NCI-H524 (cell line): Measurements from ENCODE around the gene IL31RA.

Experiments used
- DNase-seq, 2 experiments: peaks; one replicate each; lab custom pipeline; 2025; lab: John Stamatoyannopoulos, UW

Gene IL31RA

DNA sequence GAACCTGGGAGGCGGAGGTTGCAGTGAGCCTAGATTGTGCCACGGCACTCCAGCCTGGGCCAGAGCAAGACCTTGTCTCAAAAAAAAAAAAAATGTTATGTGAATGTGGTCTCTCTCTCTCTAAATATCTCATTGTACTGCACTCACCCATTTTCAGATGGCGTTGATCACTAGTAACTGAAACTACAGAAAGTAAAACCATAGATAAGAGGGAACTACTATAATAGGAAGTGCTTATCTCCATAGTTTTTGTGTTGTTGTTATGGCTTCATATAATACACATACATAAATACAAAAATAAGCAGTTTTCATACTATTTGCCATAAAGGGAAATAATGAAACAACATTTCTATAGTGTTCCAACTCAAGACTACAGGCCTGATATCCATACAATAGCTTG is 9.1 kb downstream of the IL31RA start:
- DNase-seq = no peak

DNA sequence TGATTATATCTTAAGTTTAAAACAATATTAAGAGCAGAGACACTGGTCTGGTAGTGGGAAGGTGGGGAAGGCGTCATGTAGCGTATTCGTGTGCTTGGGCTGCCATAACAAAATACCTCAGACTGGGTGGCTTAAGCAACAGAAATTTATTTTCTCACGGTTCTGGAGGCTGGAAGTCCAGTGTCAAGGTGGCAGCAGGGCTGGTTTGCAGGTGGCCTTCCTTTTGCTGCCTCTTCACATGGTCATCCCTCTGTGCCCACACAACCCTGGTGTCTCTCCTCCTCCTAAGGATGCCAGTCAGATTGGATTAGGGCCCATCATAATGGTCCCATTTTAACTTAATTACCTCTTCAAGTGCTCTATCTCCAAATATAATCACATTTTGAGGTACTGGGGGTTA is 9.6 kb downstream of the IL31RA start:
- DNase-seq = no peak

DNA sequence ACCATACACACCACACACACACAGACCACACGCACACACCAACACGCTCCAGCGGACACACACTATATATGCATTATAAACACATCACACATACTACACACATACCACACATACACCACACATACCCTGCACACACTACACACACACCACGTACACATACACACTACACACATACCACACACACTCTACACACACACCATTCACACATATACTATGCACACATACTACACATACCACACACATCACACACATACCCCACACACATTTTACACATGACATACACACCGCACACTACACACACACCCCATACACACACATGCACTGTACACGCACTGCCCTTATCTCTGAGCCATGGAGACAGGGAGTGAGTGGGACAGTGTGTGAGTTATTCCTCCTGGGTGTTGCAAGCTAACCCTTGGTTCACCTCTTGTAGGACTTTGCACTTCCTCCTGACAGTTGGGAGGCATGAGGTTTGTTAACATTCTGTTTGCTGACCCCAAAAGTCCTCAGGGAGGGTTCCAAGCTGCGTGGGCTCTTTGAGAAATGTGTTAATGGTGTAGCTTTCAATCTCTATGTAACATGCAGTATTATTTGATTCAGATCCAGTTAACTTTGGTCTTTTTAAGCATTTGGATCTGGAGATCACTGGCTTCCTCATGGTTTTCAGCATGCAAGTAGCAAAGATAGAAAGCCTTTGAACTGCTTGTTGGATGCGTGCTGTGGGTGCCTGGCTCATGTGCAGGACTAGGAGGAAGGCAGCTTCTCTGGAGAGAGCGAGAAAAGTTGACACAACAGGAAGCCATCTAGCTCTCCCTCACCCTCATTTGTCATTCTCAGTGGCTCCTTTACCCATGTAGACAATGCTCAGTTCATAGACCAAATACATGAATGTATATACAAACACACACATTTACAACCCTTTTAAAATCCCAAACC is 13.7 kb downstream of the IL31RA start:
- DNase-seq = no peak

DNA sequence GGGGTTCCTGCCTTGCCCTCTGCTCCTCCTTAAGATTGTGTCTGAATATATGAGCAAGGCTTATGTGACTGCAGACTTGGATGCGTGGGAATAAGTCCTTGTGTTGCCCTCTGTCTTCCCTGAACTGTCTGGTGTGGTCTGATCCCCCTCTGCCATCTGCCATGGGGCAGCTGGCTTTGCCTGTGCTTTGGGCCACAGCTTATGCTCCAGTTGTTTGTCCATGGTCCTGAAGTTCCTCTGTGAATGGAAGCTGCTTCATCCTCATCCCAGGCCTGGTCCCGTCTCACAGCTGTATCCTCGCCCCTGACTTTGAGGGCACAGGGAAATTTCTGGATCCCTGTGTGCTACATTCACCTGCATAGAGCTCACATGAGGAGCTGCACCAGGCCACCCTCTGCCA is 14.7 kb downstream of the IL31RA start:
- peak; percentile 66 to 88 for DNase-seq

DNA sequence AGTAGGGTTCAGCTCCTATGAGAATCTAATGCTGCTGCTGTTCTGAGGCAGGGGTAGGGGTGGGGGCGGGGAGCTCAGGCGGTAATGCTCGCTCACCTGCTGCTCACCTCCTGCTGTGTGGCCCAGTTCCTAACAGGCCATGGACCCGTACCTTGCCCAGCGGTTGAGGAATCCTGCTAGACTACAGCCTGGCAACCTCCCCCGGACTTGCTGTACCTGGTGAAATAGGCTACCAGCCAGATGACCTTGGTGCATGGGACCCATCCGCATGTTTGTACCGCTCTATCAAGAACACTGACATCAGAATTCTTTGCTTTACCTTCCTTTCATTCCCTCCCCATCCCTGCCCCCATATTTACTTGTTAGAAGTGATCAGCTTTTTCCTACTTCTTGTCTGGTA is 15.3 kb downstream of the IL31RA start:
- no peak for DNase-seq

DNA sequence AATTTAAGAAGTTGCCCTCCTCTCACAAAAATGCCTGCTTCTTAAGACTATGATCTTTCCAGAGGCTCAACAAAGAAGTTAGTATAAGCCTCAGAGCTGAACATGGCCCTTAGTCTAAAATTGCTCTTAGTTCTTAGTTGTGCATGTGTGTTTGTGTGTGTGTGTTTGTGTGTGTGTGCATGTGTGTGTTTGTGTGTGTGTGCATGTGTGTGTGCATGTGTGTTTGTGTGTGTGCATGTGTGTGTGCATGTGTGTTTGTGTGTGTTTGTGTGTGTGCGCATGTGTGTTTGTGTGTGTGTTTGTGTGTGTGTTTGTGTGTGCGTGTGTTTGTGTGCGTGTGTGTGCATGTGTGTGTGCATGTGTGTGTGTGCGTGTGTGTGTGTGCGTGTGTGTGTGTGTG is 15.8 kb downstream of the IL31RA start:
- no peak for DNase-seq

DNA sequence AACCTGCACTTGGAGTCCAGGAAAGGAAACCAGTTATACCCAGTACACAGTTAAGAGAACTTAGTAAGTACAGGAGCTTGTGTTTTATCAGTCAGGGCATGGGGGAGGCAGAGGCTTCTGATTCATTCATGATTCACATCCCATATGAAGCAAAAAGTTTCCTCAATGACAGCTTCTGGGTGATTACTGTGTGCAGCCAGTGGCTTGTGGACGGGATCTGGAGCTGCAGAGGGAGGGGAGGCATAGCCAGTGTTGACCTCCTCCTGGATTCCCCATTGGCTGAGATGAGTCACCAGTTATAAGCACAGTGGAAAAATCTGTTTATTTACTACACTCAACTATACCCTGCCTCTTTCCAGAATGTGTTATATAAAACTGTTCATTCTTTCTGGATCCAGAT is 17.7 kb downstream of the IL31RA start:
- no peak for DNase-seq

DNA sequence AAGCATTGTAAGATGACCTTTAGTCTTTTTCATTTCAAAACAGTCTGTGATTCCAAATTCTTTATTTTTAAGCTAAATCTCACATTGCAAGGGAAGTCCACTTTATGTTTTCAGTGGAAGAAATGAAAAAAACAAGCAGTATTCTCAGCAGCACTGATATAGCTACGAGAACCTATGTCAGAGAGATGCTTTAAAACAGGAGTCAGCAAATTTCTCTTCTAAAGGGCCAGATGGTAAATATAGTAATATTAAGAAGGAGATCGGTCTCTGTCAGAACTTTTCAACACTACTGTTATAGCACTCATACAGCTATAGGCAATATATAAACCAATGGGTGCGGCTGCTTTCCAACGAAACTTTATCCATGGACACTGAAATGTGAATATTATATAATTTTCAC is 18.7 kb downstream of the IL31RA start:
- no peak for DNase-seq

DNA sequence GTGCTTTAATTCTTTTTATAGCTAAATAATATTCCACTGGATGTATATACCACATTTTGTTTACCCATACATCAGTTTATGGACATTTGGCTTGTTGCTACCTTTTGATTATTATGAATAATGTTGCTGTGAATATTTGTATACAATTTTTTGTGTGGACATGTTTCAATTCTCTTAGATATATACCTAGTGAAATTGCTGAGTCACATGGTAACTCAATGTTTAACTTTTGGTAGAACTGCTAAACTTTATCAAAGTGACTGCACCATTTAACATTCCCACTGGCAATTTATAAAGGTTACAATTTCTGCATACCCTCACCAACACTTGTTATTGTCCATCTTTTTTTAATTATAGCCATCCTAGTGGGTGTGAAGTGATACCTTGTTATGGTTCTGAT is 22.1 kb downstream of the IL31RA start:
- no peak for DNase-seq

DNA sequence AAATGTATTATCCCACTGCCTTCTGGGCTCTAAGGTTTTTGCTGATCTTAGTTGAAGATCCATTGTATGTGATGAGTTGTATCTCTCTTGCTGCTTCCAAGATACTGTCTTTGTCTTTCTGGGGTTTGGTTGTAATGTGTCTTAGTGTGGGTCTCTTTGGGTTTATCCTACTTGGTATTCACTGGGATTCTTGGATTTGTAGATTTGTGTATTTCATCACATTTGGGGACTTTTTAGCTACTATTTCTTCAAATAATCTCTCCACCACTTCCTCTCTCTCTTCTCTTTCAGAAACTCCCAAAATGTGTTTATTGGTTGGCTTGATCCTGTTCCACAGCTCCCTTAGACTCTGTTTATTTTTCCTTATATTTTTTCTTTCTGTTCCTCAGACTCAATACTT is 26.5 kb downstream of the IL31RA start:
- DNase-seq = no peak

DNA sequence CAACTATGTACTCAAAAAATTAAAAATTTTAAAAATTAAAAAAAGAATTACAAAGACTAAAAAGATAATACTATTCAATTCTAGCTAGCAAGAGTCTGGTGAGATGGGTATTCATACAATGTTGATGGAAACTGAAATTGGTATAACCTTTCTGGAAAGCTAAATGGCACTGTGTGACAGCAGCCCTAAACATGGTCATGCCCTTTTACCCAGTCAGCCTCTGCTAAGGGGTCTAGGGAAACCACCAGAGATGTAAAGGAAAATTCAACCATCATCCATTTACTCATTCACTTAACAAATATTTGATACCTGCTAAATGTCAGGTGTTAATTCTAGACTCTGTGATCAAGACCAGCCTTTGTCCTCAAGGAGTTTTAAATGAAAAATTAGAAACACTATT is 29.3 kb downstream of the IL31RA start:
- DNase-seq = no peak

DNA sequence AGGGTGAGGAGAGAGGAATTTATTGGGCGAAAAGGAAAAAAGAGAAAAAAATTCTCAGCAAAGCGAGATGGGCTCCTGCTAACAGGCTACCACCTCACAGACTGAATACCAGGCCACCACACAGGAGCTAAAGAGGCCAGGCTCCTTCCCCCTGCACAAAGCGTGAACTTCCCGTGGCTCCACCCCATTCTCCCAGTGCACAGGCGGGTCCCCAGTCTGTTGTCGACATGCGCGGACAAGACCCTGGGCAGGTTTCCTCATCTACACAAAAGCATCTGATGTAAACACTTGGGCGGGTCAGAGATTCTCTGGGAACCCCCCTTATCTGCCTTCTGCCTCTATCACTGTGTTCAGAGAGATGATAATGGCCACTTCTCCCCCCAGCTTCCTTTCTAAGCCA is 34.2 kb downstream of the IL31RA start:
- DNase-seq = no peak

DNA sequence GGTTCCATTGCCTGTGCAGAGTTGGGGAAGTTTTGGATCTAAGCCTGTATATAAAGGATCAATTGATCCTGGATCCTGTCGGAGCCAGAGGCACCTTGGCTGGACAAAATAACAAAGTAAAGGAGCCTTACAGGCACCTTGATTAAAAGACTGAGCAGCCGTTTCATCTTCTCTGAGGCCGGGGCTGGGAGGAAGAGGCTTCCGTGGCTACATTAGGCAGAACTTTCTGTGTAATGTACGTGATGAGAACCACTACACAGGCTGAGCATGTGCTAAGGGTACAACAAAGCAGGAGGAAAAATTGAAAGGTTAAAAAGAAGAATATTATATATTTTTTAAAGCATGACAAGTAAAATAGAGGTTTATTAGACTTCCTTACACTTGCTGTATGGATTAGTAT is 37.0 kb downstream of the IL31RA start:
- DNase-seq = no peak

DNA sequence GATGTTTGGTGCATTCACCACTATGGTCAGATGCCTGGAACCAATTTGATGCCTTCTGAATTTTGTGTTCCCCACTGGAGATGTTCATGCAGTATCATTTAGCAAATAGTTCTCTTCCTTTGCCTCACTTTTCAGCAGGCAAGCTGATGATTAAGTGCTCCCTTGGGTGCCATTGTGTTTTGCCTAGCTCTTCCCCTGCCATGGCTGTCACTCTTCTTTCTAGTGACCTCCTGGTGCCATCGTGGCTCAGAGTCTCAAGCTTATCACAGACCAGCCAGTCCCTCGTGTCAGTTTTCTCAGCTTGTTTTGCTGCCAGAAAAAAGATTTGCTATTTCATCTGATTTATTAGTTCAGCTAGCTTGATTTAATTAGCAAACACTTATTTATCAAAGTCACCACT is 41.3 kb downstream of the IL31RA start:
- DNase-seq = no peak

DNA sequence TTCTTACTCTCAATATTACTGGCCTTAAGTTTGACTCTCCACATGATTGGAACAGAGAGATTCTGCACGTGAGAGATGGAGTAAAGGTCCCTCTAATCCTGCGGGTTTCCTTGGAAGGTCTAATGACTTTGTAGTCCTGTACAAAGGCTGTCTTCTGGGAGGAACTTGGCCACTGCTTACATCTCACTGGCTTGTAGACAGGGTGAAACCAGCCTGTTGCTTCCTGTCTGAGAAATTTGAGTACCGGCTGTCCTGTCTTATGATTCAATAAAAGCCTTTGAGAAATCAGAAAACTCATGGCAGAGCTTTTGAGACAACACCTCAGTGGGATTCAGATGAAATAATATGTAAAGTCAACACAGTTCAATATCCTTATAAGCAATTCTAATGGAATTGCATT is 43.0 kb downstream of the IL31RA start:
- DNase-seq = no peak

DNA sequence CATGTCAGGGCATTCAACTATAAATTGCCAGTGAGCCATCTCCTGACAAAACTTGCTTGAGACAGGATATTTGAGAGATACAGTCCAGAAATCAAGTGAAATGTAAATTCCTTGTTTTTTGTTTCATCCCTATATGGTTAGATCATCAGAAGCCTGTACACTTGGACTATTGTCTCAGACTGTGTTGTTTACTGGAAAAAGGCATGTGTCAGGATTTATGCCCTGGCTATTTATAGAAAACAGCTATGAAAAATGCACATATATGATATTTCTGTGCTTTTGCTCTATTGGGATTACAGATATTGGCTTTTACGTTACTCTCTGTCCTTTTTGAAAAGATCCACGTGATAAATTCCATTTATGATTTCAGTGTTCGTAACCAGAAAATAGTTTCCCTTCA is 44.2 kb downstream of the IL31RA start:
- DNase-seq = no peak

DNA sequence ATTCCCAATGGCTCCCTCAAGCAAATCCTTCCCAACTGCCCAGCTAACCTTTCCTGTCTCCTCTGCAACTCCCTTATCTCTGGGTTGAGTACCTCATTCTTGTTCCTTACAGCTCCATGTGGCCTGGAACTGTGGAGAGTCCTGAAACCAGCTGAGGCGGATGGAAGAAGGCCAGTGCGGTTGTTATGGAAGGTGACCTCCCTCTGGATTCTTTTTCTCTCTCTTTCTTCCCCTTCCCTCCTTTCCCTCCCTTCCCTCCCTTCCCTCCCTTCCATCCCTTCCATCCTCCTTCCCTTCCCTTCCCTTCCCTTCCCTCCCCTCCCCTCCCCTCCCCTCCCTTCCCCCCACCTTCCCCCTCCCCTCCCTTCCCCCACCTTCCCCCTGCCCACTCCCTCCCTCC is 45.1 kb downstream of the IL31RA start:
- DNase-seq = no peak

DNA sequence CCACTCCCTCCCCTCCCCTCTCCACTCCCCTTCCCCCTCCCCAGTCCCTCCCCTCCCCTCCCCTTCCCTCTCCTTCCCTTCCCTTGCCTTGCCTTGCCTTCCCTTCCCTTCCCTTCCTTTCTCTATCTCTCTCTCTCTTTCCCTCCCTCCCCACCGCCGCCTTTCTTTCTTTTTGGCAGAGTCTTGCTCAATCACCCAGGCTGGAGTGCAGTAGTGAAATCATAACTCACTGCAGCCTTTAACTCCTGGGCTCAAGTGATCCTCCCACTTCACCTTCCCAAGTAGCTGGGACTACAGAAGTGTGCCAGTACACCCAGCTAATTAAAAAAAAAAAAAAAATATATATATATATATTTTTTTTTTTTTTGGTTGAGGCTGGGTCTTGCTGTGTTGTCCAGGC is 45.5 kb downstream of the IL31RA start:
- DNase-seq = no peak

DNA sequence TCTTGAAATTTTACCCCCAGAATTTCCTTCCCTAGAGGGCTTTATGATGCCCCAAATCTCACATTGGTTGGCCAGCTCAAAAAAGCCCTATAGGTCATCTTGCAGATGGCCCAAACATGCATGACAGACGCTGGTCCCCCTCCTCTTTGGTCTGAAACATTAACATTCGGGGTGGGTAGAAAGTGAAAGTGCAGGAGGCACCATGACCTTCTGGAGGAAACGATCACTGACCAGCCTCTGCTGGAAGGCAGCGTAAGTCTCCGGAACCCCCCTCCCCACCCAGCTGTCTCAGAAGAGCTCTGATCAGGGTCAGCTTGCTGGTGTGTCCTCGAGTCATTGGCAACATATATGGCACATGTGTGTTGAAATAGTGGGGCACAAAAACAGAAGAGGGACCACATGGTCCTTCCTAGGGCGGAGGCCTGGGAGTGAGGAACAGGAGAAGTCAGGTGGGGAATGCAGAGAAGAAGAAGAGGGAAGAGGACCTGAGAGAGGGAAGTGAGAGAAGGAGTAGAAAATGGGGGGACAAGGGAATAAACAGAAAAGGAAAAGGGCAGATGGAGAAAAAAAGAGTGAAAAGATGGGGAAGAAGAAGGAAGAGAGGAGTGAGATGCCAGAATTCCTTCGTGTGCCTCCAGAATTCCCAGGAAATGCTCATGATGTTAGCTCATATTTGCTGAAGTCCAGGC is 46.2 kb downstream of the IL31RA start:
- no peak for DNase-seq

DNA sequence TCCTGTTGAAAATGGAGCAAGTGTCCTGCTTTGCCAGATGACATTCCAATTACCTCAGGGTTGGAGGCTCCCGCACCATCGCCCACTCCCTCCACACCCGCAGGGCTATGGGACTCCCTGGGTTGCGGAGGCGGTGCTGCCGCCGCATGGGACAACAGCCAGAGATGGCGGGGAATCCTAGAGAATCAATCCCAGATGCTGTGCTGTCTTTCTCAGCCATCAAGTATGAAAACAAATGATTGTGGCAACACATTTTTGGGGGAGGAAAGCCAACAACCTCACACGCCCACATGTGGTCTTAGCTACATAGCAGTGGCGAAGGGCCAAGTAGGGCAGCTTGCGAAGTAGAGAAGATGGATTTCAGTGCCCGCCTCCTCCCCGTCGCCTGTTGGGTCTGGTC is 46.7 kb downstream of the IL31RA start:
- no peak for DNase-seq

DNA sequence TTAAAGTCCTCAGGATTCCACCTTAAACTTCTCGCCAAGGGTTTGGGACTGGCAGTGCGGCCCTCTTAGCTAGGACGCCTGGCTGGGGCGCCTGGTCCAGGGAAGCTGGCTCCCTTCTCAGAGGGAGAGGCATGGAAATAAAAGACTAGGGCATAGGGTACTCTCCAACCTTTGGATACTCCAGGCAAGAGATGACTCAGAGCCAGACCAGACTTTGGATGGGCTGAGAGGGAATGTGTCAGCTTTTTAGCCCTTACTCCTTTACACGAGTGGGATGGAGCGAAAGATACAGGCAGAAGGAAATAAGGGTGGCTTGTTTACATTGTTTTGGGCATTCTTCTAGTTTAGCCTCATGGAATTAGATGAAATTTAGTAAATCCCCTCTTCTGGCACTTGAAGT is 48.2 kb downstream of the IL31RA start:
- no peak for DNase-seq

DNA sequence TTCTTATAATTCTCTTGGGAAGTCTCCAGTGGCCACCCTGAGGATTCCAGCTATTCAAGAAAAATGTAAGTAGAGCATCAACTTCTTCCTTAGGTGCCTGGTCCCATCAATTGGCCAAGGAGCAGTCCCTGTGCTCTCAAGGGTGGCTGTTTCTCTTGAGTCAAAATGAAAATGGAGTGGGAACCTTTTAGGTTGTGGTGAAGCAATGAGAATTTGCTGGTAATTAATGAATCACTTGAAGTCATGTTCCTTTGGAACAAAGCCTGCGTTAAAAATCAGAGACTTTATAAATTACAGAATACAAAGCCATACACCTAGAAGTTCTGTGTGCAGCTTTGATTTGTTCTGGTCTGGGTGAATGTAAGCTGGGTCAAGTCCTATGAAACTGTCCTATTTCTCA is 48.9 kb downstream of the IL31RA start:
- no peak for DNase-seq

DNA sequence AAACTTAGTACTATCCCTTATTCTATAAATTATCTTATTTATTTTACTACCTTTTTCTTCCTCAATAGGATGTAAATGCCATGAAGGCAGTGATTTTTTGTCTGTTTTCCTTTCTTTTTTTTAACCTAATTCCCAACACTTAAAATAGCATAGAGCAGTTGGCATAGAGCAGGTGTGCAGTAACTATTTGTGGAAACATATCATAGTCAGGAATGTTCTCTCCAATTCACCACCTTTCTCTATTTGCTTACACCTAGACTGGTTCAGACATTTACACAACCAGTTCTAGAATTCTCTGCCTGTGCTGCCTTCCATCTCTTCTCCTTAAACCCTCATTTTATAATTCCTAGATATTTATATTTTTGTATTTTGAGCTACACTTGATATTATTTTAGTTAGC is 49.6 kb downstream of the IL31RA start:
- DNase-seq = no peak

DNA sequence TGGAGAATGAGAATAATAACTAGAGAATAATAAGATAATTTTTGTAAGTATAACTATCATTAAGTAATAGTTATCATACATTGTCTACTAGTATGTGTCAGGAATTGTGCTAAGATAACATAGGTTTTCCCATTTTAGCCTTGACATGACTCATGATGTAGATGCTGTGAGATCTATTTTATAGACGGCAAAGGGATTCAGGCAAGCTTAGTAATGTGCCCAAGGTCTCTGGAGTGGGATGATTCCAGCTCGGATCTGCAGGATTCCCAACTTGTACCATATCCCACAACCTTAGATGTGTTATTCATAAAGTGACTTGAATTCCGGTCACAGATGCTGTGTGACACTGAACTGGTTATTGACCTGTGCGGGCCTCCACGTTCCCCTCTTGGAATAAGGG is 51.5 kb downstream of the IL31RA start:
- DNase-seq = no peak
